Breast epithelium (tissue), 4 donors: ENCODE results near the gene SLC6A1. TPM values are rescaled to one million over a fixed set of nuclear protein-coding genes. Genes with fewer than 3 reads are reported as not detected.

Source experiments
- DNase-seq, 2 donors: peaks; one replicate each; pipeline ENCODE4 v3.0.0-alpha.2; 2019; ENCODE audit warnings: low spot score in 2 of 2
- H3K27ac ChIP-seq, 2 donors: fragments of 200-600 bp; sonication (generic) in 1 of 2; one replicate each; pipeline ENCODE4 v1.5.1; 2016 to 2019; ENCODE audit warnings: mild to moderate bottlenecking in 1 of 2
- H3K27me3 ChIP-seq, 2 donors: fragments of 200-600 bp; sonication (generic) in 1 of 2; one replicate each; pipeline versions ENCODE4 v1.5.1 to v1.6.0; 2017 to 2019; ENCODE audit warnings: control low read depth in 1 of 2, mild to moderate bottlenecking in 1 of 2
- H3K36me3 ChIP-seq: fragments of 200-600 bp; one replicate; pipeline ENCODE4 v1.5.1; 2019
- H3K4me1 ChIP-seq, 2 donors: fragments of 200-600 bp; sonication (generic); one replicate each; pipeline ENCODE4 v1.5.1; 2016 to 2019; ENCODE audit warnings: control low read depth in 1 of 2
- H3K4me3 ChIP-seq, 3 donors: fragments of 200-600 bp; sonication (generic); 1 replicate in 2 of 3; 2 replicates in 1 of 3; pipeline ENCODE4 v1.5.1; 2016 to 2019; ENCODE audit warnings: mild to moderate bottlenecking in 3 of 3, moderate library complexity in 2 of 3
- H3K9me3 ChIP-seq, 2 donors: fragments of 200-600 bp; sonication (generic) in 1 of 2; one replicate each; pipeline ENCODE4 v1.5.1; 2016 to 2019; ENCODE audit warnings: control low read depth in 1 of 2
- CTCF ChIP-seq, 3 donors: fragments of 450-650 bp; IDR thresholded peaks; one replicate each; pipeline ENCODE4 v1.5.1; 2016 to 2017; ENCODE audit warnings: antibody characterized with exemption in 3 of 3, mild to moderate bottlenecking in 3 of 3, moderate library complexity in 3 of 3
- POLR2A ChIP-seq: fragments of 450-650 bp; IDR thresholded peaks from one replicate; pipeline ENCODE4 v1.6.1; 2016; ENCODE audit warnings: antibody characterized with exemption, mild to moderate bottlenecking, moderate library complexity
- POLR2AphosphoS5 ChIP-seq, 3 donors: sonication (generic); formaldehyde crosslinking; IDR thresholded peaks; one replicate each; pipeline ENCODE4 v1.6.1; 2017; ENCODE audit warnings: antibody characterized with exemption in 3 of 3
- intact Hi-C: fragments of 100-400 bp; cut with DNase I; formaldehyde crosslinking; loops from one replicate; pipeline ENCODE4 v1.15.1; 2023; ENCODE audit warnings: low total_unique reads
- total RNA-seq, 3 donors: library from RNA; depleted of rRNA; stranded (reverse); fragments of >200 nt; gene quantifications; one replicate each; pipeline ENCODE4 v1.1.0, GENCODE V29; 2016

SLC6A1 gene
- total RNA-seq, 3 donors from 2014 or later, result under 0.01 to 0.32 (median 0.29) TPM

DNA sequence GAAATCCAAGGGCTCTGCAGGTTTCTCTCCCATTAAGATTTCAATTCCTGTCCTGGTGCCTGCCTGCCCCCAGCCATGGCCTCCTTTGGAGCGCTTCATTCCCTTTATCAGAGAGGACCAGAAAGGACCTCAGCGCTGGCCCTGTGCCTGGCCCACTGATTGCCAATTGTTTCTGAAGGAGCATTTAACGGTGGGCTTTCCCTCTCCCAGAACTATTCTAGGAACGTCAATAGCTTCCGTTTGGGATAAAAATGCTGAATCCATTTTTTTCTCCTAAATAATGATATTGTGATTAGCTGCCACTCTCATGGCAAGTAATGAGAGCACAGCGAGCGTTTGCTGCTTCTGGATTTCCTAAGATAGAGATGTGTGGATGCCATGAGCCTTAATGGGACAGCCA lies 12.2 kb upstream of the SLC6A1 start:
- intact Hi-C loops, result no loop called here
- Histone ChIP-seq H3K4me3 (no peak overlapping the region), H3K9me3 (no peaks in the 10 kb centered on the region), H3K36me3 (no peaks in the 10 kb centered on the region), H3K27me3 (no peaks in the 10 kb centered on the region), H3K27ac (no peak overlapping the region), H3K4me1 (no peaks in the 10 kb centered on the region)
- no peak for TF ChIP-seq POLR2A
- no peak for TF ChIP-seq POLR2AphosphoS5 (IDR thresholded peaks at IDR 0.05)
- no peak for TF ChIP-seq CTCF (IDR thresholded peaks at IDR 0.05)
- no peak for DNase-seq

DNA sequence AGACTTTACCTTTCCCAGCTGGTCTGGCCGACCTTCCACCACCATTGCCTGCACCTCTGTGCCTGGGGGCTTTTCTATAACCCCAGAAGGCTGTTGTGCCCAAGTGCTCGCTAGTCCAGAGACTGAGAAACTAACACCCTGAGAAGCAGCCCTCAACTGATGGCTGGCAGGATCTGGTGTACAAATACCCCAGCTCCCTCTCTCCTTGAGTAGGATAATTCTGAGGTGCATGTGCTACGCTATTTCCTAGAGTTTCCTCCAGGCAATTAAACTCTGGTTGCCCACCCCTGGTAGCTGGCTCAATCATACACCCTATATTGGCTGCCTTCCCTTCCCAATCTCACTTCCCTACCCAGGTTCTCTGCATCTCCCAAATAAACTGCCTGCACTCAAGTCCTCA lies 11.5 kb upstream of the SLC6A1 start:
- Histone ChIP-seq H3K27ac (no peak overlapping the region), H3K4me1 (no peaks in the 10 kb centered on the region), H3K27me3 (no peaks in the 10 kb centered on the region), H3K36me3 (no peaks in the 10 kb centered on the region), H3K9me3 (no peaks in the 10 kb centered on the region), H3K4me3 (no peak overlapping the region)
- no peak for DNase-seq
- TF ChIP-seq CTCF (IDR thresholded peaks at IDR 0.05) (no peak), POLR2AphosphoS5 (IDR thresholded peaks at IDR 0.05) (no peak), POLR2A (no peak)
- intact Hi-C loops, result no loop called here

GRCh38 chr3:10981961-10982360 lies 10.6 kb upstream of the SLC6A1 start:
- no peak for TF ChIP-seq CTCF (IDR thresholded peaks at IDR 0.05)
- TF ChIP-seq POLR2A, result no peak
- no peak for TF ChIP-seq POLR2AphosphoS5 (IDR thresholded peaks at IDR 0.05)
- H3K27ac ChIP-seq, result no peak overlapping the region
- no peaks in the 10 kb centered on the region for H3K4me1 ChIP-seq
- H3K9me3 ChIP-seq, result no peaks in the 10 kb centered on the region
- no peak overlapping the region for H3K4me3 ChIP-seq
- intact Hi-C loops, result no loop called here
- no peak for DNase-seq
- H3K36me3 ChIP-seq, result no peaks in the 10 kb centered on the region
- H3K27me3 ChIP-seq, result no peaks in the 10 kb centered on the region

DNA sequence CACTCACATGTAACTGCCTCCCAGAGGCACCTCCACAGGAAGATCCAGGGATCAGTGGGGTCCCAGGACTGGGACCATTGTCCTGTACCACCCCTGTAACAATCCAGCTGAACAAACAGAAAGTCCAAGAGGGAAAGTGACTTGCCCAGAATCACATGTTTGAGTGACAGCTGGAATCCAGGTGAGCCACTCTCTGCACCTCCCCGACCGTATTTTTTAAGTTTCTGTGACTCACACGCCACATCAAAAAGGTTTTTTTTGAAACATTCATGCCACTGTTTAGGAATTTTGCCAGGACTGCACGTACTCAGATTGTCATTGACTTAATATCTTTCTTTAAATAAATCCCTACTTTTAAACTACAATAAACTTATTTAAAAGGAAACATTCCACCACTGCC lies 9.8 kb upstream of the SLC6A1 start:
- intact Hi-C loops, result no loop called here
- Histone ChIP-seq H3K4me3 (no peak overlapping the region), H3K36me3 (no peaks in the 10 kb centered on the region), H3K4me1 (no peaks in the 10 kb centered on the region), H3K27ac (no peak overlapping the region), H3K9me3 (no peaks in the 10 kb centered on the region), H3K27me3 (no peaks in the 10 kb centered on the region)
- no peak for DNase-seq
- TF ChIP-seq CTCF (IDR thresholded peaks at IDR 0.05), result no peak
- TF ChIP-seq POLR2A, result no peak
- no peak for TF ChIP-seq POLR2AphosphoS5 (IDR thresholded peaks at IDR 0.05)

- H3K27ac ChIP-seq, result no peak overlapping the region
- intact Hi-C loops, result no loop called here
- TF ChIP-seq POLR2A (no peak), CTCF (IDR thresholded peaks at IDR 0.05) (peak; percentile 42 to 67 (median 57))
- H3K36me3 ChIP-seq, result no peaks in the 10 kb centered on the region
- no peaks in the 10 kb centered on the region for H3K27me3 ChIP-seq
- peak overlapping the region in 1 of 3 donors; percentile 11 for H3K4me3 ChIP-seq
- H3K4me1 ChIP-seq, result no peaks in the 10 kb centered on the region
- DNase-seq, result peak in 1 of 2 donors; percentile 17
- no peaks in the 10 kb centered on the region for H3K9me3 ChIP-seq
These were observed 9.2 kb upstream of the SLC6A1 start for GRCh38 chr3:10983219-10983916.
